HG03108 (cell line): Measurements from ENCODE around the gene FXYD4.

Experiments
- ATAC-seq: cut with Tn5 transposase; IDR thresholded peaks from one replicate; pipeline ENCODE4 v1.9.1; 2021; ENCODE audit warnings: moderate library complexity; ENCODE audit not compliant: unreplicated experiment

The FXYD4 gene

GRCh38 chr10:43343126-43343525 lies 28.3 kb upstream of the FXYD4 start:
- no peak for ATAC-seq

DNA sequence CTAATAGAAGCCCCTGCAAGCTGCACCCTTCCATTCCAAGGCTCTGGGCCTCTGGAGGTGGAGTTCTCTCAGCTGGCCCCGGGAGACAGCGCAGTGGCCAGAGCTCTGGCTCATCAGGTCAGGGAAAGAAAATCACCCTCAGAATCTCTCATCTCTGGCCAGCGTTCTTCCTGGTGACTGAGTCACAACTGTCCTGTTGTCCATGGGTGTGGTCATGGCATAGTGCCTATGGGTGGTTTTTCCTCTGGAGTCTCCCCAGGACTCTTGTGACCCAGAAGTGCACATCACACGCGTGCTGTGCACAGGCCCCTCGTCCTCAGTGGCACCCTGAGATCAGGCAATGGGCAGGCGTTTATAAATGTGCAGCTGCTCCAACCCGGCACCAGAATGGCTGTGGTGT lies 27.4 kb upstream of the FXYD4 start:
- no peak for ATAC-seq

- ATAC-seq: no peak
These were observed 23.4 kb upstream of the FXYD4 start for GRCh38 chr10:43347997-43348396.

GRCh38 chr10:43348511-43349312 lies 22.7 kb upstream of the FXYD4 start:
- peak; percentile 99 for ATAC-seq

GRCh38 chr10:43350156-43350555 lies 21.3 kb upstream of the FXYD4 start:
- ATAC-seq: no peak

DNA sequence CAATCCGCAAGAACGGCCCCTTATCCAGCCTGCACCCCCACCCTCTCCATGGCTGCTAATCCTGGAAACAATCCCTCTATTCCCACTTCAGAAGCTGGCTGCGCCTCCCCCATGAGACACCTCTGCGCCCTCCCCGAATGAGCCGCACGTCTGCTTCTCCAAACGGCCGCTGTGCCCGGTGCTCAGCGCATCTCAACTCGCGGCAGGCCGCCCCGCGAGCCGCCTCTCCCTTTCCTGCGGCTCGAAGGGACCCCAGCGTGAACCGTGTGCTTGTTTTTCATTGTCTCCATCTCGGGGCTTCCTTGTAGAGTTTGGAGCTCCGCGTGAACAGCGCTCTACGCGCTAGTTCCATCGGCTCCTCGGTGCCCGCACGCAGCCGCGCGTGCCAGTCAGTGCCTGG lies 20.8 kb upstream of the FXYD4 start:
- ATAC-seq: no peak

- ATAC-seq: no peak
These were observed 20.1 kb upstream of the FXYD4 start for GRCh38 chr10:43351301-43351700.

GRCh38 chr10:43352951-43353350 lies 18.5 kb upstream of the FXYD4 start:
- ATAC-seq: no peak

- no peak for ATAC-seq
These were observed 17.7 kb upstream of the FXYD4 start for GRCh38 chr10:43353495-43354329.

DNA sequence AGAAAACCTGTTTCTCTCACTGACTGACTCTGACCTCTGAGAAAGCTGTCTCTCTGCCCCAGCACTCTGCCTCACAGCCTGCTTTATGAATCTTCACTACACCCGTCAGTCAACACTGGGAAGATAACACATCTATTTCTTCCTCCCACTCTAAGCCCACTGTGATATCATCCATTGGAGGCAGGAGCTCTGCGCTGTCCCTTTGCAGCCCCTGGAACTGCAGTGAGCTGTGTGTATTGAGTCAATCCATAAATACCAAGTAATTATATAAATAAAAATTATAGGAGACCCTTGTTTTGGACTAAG lies 17.2 kb upstream of the FXYD4 start:
- ATAC-seq: no peak

GRCh38 chr10:43354879-43355380 lies 16.5 kb upstream of the FXYD4 start:
- ATAC-seq: no peak

DNA sequence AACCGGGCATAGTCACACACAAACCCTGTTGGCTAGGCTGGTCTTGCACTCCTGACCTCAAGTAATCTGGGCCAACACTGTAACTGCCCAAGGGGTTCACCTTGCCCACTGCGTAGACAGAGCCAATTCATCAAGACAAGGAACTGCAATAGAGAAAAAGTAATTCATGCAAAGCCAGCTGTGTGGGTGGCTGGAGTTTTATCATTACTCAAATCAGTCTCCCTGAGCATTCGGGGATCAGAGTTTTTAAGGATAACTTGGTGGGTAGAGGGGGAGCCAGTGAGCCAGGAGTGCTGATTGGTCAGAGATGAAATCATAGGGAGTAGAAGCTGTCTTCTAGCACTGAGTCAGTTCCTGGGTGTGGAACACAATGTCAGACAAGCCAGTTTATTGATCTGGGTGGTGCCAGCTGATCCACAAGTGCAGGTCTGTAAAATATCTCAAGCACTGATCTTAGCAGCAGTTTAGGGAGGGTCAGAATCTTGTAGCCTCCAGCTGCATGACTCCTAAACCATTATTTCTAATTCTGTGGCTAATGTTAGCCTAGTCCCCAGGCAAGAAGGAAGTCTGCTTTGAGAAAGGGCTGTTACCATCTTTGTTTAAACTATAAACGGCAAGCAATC lies 15.6 kb upstream of the FXYD4 start:
- ATAC-seq: no peak

- no peak for ATAC-seq
These were observed 11.3 kb upstream of the FXYD4 start for GRCh38 chr10:43360086-43360485.

- ATAC-seq: no peak
These were observed 9.8 kb upstream of the FXYD4 start for GRCh38 chr10:43361547-43362190.

GRCh38 chr10:43362191-43362839 lies 9.1 kb upstream of the FXYD4 start:
- peak; percentile 98 for ATAC-seq

- no peak for ATAC-seq
These were observed 6.4 kb upstream of the FXYD4 start for GRCh38 chr10:43365001-43365400.

- ATAC-seq: no peak
These were observed 1.5 kb upstream of the FXYD4 start for GRCh38 chr10:43369921-43370320.

- no peak for ATAC-seq
These were observed 693 bp upstream of the FXYD4 start for GRCh38 chr10:43370671-43371215.

GRCh38 chr10:43372765-43373361 lies 1.4 kb downstream of the FXYD4 start:
- ATAC-seq: no peak

- ATAC-seq: no peak
These were observed 2.0 kb downstream of the FXYD4 start for GRCh38 chr10:43373461-43373860.
